Glutamatergic neuron (in vitro differentiated cells): ENCODE results near the gene PI16. TPM values are rescaled to one million over a fixed set of nuclear protein-coding genes. Genes with fewer than 3 reads are reported as not detected.

Source experiments
- DNase-seq: peaks from one replicate; pipeline ENCODE4 v3.0.0; 2022
- H3K27ac Mint-ChIP-seq: one replicate; pipeline ENCODE4 v1.8.0; 2020; ENCODE audit warnings: mild to moderate bottlenecking, mixed read lengths, inconsistent platforms; ENCODE audit not compliant: unreplicated experiment
- H3K27me3 Mint-ChIP-seq: one replicate; pipeline ENCODE4 v1.8.0; 2020; ENCODE audit warnings: mild to moderate bottlenecking, moderate library complexity, mixed read lengths, inconsistent platforms; ENCODE audit not compliant: unreplicated experiment
- H3K36me3 Mint-ChIP-seq: one replicate; pipeline ENCODE4 v1.8.0; 2020; ENCODE audit warnings: mild to moderate bottlenecking, mixed read lengths, inconsistent platforms; ENCODE audit not compliant: unreplicated experiment
- H3K4me1 Mint-ChIP-seq: one replicate; pipeline ENCODE4 v1.8.0; 2020; ENCODE audit warnings: mild to moderate bottlenecking, low read depth, mixed read lengths, inconsistent platforms; ENCODE audit not compliant: unreplicated experiment
- H3K4me3 Mint-ChIP-seq: one replicate; pipeline ENCODE4 v1.8.0; 2020; ENCODE audit warnings: mild to moderate bottlenecking, mixed read lengths, inconsistent platforms; ENCODE audit not compliant: unreplicated experiment
- H3K9me3 Mint-ChIP-seq: one replicate; pipeline ENCODE4 v1.8.0; 2020; ENCODE audit warnings: mild to moderate bottlenecking, moderate library complexity, mixed read lengths, inconsistent platforms; ENCODE audit not compliant: unreplicated experiment
- CTCF ChIP-seq: fragments of 200-600 bp; sonication (generic); IDR thresholded peaks from one replicate; pipeline ENCODE4 v1.5.0; 2021; ENCODE audit not compliant: partially characterized antibody, unreplicated experiment
- total RNA-seq: library from RNA; stranded (reverse); fragmentation: NEBNext Ultra II Directional; extraction: Animal tissue kit (Norgen Biotek cat#: 25700); gene quantifications from one replicate; pipeline ENCODE4 v1.2.1, GENCODE V29; 2021; ENCODE audit not compliant: unreplicated experiment

PI16 gene
- total RNA-seq, 1 donor from 2014 or later: not detected

- TF ChIP-seq CTCF: no peak
- DNase-seq: no peak
- Mint-ChIP-seq H3K4me3 (no peak overlapping the region), H3K9me3 (peaks cover 5% of the 10 kb centered on the region), H3K4me1 (no peaks in the 10 kb centered on the region), H3K36me3 (no peaks in the 10 kb centered on the region), H3K27me3 (peaks cover 3% of the 10 kb centered on the region), H3K27ac (no peak overlapping the region)
Measured at GRCh38 chr6:36959555-36960250, 5.2 kb downstream of the PI16 start.

- Mint-ChIP-seq H3K4me1 (no peaks in the 10 kb centered on the region), H3K4me3 (no peak overlapping the region), H3K27me3 (peaks cover 3% of the 10 kb centered on the region), H3K36me3 (no peaks in the 10 kb centered on the region), H3K27ac (no peak overlapping the region), H3K9me3 (peaks cover 5% of the 10 kb centered on the region)
- no peak for DNase-seq
- no peak for TF ChIP-seq CTCF
Measured at GRCh38 chr6:36961441-36962435, 7.2 kb downstream of the PI16 start.

GRCh38 chr6:36962874-36963273 is 8.3 kb downstream of the PI16 start:
- Mint-ChIP-seq H3K4me3 (no peak overlapping the region), H3K36me3 (no peaks in the 10 kb centered on the region), H3K27ac (no peak overlapping the region), H3K27me3 (peaks cover 3% of the 10 kb centered on the region), H3K9me3 (peaks cover 6% of the 10 kb centered on the region), H3K4me1 (no peaks in the 10 kb centered on the region)
- no peak for TF ChIP-seq CTCF
- peak; percentile 55 for DNase-seq

DNA sequence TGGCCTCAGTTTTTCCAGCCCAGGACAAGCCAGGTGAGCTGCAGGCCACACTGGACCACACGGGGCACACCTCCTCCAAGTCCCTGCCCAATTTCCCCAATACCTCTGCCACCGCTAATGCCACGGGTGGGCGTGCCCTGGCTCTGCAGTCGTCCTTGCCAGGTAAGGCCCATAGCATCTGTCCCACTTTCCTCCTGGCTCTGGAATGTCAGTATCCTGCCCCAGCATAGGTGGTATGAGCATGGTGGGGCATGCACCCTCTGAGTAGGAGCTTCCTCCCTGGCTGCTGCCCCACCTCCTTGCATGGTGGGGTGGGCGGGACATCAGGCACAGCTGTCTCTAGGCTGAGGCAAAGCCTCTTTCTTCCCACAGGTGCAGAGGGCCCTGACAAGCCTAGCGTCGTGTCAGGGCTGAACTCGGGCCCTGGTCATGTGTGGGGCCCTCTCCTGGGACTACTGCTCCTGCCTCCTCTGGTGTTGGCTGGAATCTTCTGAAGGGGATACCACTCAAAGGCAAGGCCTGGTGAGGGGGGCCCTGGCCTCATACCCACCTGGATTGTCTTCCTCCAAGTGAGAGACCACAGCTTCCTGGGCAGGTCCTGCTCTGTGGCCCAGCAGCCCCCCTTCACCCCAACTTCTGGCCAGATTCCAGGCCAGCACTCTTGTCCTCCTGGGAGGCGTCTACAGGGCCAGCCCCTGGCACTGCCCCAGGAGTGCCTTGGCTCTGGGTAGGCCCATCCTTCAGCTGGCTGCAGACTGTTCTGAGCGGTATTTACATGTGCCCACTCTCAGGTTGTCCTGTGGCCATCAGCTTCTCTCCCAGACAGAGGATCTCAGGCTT is 9.1 kb downstream of the PI16 start:
- no peak overlapping the region for H3K27ac Mint-ChIP-seq
- no peak for TF ChIP-seq CTCF
- no peaks in the 10 kb centered on the region for H3K36me3 Mint-ChIP-seq
- H3K27me3 Mint-ChIP-seq: peaks cover 2% of the 10 kb centered on the region
- H3K4me3 Mint-ChIP-seq: no peak overlapping the region
- peaks cover 6% of the 10 kb centered on the region for H3K9me3 Mint-ChIP-seq
- H3K4me1 Mint-ChIP-seq: no peaks in the 10 kb centered on the region
- no peak for DNase-seq
